Measurements from ENCODE around the gene GNB1L. TPM values are rescaled to one million over a fixed set of nuclear protein-coding genes. Genes with fewer than 3 reads are reported as not detected.
"Not testable (repeated sequence)": the region's sequence is repeated elsewhere in the genome, so short reads cannot be mapped to it uniquely, and the experiment has no call there.

Gene GNB1L
- polyA plus RNA-seq, 3 donors: 3.5 to 6.6 (median 4.3) TPM

DNA sequence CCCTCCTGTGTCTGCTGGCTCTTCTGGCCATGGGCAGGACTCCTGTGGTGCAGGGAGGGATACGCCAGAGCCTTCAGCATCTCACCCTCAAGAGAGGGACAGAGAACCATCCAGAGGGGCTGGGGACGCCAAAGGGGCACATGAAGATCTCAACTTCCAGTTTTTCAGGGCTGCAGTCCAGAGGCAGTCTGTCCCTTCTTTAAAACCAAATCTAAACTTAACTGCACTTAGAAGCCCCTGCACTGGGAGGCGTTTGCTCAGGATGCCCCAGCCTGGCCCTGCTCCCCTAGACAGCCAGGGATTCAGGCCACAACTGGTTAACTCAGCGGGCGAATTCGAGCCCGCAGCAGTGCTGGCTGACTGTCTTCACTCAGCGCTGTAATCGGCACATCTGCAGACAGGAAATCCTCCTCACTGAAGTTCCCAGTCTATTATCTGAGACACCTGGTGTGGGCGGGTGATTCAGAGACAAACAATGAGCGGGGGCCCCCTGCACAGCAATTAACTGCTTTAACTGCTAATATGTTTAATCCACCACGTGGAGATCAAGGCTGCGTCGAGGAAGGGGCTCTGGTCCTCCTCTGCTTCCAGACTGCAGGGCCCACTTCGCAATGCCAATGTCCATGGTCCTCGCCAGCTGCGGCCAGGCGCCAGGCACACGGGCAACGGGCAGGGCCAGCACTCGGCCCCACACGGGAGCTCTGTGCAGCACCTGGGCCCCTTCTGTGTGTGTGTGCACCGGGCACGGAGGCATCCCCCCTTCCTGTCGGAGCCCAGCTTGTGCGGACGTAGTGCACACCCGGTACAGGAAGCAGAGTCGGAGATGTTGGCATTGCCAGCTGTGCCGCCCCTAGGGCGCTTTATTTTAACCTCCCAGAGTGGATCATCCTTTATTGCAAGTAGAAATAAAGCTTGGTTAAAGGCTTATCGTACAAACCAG is 36.9 kb upstream of the GNB1L start:
- 27 to 63% (median 32%) methylated on average over 32 of the region's 32 CpGs for WGBS, 3 donors
- H3K27ac ChIP-seq (ENCODE audit: low read depth, low read length): no peak overlapping the region

DNA sequence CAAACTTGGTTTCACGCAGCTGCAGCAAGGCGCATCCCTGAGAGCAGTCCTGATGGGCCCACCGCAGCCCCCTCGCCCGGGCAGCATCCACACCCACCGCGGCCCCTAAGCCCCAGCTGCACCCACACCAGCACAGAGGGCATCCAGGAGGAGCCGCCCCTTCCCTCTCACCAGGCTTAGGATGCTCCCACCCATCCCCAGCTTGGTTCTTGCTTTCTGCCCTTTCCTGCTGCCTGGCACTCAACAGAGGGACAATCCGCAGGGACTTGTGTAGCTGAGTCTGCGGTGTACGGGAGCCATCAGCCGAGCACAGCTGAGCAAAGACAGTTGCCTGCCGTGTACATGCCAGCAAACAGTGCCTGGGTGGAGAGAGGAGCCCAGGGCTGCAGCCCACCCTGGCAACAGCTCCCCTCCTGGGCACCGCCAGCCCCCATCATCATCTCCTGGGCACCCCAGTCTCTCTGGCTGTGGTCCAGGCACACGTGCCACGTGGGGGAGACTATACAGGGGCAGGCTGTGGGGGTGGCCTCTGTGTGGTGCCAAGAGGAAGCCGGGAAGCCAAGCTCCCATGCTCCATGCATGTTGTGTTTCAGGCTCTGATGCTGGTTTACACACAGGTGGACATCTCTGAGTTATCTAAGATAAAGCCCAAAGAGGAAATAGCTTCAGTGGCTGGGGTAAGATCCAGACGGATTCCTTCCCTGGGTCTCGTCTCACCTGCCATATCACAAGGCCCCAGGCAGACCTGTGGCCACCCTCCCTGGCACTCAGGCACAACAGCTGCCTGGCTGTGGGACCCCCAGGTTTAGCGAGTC is 36.0 kb upstream of the GNB1L start:
- 77 to 84% (median 79%) methylated on average over 20 of the region's 20 CpGs for WGBS, 3 donors
- H3K27ac ChIP-seq (ENCODE audit: low read depth, low read length): no peak overlapping the region

DNA sequence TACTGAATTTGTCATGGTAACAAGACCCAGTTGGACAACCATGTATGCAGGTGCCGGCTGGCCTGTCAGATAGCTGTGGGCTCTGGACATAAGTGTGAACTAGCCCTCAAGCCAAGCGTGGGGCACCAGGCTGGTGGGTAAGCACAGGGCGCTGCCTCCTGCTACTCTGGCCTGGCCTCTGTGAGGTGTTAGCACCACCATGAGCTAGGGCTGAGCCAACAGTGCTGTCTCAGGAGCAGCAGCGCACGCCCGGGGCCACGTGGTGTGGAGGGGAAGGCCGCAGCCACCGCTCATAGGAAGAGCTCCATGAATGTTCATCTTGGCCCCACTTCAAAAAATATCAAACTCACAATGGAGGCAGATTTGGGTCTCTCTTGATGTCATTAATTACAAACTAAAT is 35.3 kb upstream of the GNB1L start:
- WGBS, 3 donors: 76 to 89% (median 87%) methylated on average over 9 of the region's 9 CpGs

DNA sequence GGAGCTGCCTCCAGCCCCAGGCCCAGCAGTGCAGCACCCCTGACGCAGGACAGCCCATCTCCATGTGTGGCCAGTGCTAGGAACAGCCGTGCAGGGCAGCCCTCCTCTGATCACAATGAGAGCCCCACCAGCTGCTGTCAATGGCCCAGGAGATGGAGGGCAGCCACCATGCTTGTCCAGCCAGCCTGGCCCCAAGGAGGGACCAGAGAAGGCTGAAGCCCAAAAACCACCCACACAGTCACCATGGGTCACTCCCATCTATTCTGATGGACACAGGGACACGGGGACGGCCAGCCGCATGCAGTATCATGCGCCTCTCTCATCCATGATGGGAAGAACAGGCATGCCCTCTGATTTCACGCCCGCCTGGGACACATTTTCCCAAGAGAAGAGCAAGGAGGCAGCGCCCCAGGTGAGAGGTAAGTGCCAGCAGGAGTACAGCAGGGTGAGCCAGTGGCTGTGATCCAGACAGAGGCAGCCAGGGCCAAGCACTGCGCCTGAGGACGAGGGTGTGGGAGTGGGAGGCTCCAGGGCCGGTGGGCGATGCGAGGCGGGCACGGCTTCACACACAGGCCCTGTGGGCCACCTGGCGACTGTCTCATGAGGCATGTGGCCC is 33.6 kb upstream of the GNB1L start:
- WGBS, 3 donors: 93 to 96% (median 95%) methylated on average over 17 of the region's 17 CpGs
- H3K27ac ChIP-seq (ENCODE audit: low read depth, low read length): no peak overlapping the region

More for the DNA sequence above, 35.3 kb upstream of the GNB1L start:
- H3K27ac ChIP-seq (ENCODE audit: low read depth, low read length): no peak overlapping the region

DNA sequence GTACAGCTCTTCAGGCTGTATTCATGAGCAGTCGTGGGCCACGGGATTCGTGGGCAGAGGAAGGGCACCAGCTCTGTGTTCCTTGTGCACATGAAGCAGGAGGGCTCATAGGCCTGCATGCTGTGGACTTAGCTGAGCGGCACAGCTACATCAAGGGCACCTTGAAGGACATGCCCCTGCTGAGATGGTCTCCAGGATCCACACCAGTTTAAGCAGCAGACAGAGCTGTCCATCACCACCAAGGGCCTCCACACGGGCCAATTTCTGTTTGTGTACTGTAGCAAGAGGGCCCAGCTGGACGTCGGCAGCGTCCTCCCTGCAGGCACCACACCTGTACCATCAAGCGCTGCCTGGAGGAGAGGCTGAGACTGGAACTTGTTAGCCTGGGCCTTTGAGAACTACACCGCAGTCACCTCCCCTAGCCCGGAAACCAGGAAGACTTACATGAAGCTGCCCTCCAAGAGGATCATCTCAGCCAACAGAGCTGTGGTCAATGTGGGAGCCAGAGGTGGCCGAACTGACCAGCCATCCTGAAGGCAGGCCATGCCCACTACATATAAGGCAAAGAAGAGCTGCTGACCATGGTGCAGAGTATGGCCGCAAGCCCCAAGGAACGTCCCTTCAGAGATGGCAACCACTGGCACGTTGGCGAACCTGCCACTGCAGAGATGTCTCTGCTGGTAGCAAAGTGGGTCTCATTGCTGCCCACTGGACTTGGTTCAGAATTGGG is 32.7 kb upstream of the GNB1L start:
- 81 to 90% (median 83%) methylated on average over 16 of the region's 16 CpGs for WGBS, 3 donors
- no peak overlapping the region for H3K27ac ChIP-seq (ENCODE audit: low read depth, low read length)

DNA sequence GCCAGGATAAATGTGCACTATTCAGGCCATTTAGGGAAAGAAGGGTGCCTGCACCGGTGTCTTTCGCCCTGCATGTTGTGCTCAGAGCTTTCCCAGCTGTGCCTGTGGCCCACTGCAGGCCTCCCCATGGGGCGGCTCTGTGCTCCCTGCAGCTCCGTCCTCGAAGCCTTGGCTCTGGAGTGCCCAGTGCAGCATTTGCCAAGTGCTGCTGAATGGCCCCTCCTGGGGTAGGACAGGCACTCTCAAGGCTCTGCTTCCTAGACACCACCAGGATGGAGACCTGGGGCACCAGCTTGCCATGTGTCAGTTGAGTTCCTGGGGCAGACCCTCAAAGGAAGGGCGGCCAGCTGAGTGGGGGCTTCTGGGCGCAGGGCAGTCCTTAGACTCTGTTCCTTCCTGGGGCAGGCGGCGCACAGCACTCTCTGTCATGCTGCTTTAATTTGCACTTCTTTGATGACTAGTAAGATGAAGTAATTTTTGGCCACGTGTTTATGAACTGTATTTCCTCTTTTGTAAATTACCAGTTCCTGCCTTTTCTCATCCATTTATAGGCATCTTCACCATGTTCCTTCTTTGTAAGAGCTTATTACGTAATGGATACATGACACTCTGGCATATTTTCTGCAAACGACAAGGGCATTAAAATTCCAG is 32.1 kb upstream of the GNB1L start:
- 48 to 84% (median 50%) methylated on average over 12 of the region's 12 CpGs for WGBS, 3 donors
- no peak overlapping the region for H3K27ac ChIP-seq (ENCODE audit: low read depth, low read length)

DNA sequence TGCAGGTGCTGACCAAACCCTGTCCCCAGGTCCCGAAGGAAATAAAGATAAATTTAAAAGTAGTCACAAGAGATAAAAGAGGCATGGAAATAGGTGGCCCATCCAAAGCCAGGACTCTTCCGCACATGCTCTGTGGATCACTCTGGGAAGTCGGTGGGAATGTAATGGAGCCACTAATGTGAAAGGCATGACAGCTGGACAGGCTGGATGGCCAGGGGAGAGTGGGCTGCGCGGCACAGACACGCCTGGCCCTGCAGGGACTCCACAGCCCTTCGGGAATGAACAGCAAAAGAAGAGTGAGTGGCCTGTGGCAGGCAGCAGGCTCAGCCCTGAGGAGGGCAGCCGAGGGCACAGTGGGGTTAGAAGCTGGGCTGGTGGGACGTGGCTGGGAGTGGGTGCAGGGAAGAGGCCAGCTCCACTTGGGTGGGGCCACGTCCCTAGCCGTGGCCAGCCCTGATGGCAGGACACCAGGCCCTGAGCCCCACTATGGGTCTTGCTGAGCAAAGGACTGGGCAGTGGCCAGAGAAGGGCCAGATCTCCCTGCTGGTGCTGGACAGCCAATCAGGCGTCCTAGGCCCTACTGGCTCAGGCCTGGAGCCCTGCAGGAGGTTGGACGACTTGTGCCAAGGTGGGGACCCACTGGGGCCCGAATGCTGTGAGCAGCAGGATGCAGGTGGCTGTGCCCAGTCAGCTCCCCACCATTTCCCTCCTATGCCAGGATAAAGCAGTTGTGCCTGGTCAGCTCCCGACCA is 31.3 kb upstream of the GNB1L start:
- WGBS, 3 donors: 73 to 80% (median 78%) methylated on average over 15 of the region's 15 CpGs
- no peak overlapping the region for H3K27ac ChIP-seq (ENCODE audit: low read depth, low read length)

DNA sequence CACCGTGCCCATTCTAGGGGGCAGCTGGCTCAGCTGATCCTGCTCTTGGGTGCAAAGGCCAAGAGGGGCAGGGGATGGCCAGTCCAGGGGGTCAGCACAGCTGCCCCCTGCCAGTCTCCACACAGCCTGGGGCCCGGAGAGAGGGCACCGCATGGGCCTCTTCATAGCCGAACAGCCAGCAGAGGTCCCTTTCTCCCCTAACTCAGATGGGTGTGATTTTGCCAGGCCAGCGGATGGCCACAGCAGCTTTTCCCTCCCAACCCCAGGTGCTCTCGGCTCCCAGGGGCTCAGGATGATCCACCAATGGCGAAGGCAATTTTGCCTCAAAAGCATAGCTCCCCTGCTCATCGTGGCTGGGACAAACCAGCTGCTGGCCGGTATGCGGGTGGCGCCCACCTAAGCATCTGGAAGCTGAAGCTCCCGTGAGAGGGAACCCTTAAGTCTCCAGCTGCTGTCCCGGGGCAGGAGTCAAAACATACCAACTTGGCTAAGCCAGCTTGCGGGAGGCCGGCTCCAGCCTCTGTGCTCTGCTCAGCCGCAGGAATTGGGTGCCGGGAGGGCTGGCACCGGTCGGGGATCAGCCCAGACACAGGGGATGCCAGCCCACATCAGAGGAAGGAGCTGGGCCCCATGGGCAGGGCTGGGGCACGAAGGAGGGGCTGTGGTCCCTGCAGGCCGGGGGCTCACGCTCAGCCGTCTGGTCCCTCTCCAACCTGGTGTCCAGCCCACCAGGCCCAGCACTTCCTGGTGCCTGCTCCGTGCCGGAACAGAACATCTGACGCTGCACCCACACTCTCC is 30.5 kb upstream of the GNB1L start:
- no peak overlapping the region for H3K27ac ChIP-seq (ENCODE audit: low read depth, low read length)
- 91% methylated on average over 26 of the region's 26 CpGs for WGBS, 3 donors

DNA sequence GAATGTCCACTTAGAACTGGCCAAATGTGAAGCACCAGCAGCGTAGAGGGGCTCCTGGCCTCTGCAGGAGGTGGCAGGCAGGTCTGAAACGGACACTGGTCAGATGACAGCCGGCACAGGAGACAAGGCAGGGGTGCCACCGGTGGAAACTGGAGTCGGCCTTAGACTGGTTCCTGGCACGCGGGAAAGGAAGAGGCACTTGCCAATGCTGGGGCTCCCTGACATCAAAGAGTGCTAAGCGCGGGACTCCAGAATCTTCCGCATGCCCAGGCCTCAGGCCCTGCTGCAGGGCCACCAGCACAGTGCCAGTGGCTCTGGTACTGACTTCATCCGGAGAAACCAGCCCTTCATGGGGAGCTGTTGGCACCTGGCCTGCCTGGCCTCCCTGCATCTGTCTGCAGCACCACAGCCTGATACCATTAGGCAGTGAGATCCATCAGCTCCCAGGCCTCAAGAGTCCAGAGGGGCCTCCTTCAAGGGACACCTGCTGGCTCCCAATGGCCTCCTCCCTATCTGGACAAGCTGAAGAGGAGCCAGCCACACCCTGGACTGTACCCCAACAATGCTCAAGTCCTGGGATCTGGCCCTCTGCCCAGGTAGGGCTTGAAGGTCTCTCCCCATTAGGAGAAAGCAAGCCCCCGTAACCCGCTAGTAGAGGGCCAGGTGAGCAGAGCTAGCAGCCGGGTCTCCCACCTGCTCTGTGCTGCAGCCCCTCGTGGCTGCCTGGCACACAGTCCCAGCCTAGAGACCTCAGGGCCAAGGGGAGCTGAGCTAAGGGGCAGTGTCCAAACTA is 29.7 kb upstream of the GNB1L start:
- H3K27ac ChIP-seq (ENCODE audit: low read depth, low read length): no peak overlapping the region
- WGBS, 3 donors: 91 to 93% (median 92%) methylated on average over 15 of the region's 15 CpGs

DNA sequence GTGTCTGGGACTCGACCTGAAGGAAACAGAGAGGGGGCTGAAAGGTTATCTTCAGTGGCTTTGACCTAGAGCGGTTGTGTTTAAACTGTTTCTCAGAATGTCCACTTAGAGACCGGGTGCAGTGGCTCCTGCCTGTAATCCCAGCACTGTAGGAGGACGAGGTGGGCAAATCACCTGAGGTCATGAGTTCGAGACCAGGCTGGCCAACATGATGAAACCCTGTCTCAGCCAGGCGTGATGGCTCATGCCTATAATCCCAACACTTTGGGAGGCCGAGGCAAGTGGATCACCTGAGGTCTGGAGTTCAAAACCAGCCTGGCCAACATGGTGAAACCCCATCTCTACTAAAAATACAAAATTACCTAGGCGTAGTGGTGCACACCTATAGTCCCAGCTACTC is 28.8 kb upstream of the GNB1L start:
- H3K27ac ChIP-seq (ENCODE audit: low read depth, low read length): not testable (repeated sequence)
- 91 to 94% (median 92%) methylated on average over 8 of the region's 8 CpGs for WGBS, 3 donors

DNA sequence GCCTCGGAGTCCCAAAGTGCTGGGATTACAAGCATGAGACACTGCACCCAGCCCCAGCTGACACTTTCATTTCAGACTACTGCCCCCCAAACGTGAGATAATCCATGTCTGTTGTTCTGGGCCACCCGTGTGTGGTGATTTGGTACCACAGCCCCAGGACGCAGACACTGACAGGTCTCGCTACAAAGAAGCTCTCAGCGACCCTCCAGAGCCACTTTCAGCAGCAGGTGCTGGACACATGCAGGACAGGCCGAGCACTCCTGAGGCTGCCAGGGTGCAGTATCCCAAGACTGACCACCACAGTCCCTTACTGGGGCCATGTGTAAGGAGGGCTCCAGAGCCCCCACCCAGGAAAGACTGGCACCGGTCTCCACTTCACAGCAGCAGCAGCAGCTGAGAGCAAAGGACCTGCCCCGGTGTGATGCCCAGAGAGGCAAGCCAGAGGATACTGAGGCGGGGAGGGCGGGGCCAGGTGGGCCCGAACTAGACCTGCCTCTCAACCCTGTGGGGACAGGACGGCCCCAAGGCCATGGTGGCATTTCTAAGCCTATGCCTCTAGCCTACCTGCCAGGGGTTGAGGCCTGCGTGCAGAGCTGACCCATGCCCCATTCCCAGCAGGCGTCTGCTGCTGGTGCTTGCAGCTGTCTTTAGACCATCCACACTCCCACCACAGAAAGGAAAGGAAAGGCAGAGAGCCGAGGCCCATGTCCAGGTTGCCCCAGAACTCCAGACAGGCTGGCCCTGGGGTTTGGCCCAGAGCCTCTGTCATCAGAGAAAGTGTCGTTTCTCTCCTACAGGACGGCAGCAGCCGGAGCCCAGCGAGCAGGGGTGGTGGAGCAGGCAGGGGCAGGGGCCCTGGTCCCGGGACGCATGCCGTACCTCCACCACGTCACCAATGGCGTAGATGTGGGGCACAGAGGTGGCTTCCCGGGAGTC is 28.0 kb upstream of the GNB1L start:
- H3K27ac ChIP-seq (ENCODE audit: low read depth, low read length): no peak overlapping the region
- WGBS, 3 donors: 91 to 97% (median 92%) methylated on average over 26 of the region's 26 CpGs

DNA sequence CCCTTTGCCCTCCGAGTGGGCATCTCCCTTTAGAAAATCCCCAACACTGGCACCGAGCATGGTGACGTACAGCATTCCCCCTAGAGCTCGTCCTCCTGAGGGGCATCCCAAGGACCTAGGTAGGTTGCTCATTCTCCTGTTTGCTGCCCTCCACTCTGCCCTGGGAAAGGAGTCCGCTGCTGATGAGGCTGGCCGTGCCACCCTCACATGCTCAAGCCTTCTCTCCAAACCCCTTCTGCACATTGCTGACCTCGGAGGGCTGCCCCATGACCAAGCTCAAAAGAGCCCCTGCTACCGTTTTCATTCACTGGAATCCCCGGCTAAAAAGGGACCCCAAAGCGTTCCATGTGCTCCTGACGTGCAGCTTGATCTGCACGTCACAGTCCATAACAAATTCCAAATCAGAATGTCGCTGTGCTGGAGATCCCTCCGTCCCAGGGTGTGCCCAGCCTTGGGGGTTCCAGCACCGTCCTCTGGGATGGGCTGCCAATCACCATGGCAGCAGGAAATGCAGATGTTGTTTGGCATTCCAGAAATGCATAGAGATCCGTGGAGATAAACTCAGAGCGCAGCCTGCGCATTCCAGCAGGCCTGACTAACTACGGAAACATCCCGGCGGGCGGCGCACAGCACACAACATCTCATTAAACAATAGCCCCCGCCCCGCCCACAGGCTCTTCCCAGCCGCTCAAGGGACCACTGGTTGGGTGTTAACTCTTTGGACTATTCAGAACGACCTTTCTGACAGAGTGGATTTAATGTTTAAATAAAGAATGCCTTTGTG is 26.3 kb upstream of the GNB1L start:
- no peak overlapping the region for H3K27ac ChIP-seq (ENCODE audit: low read depth, low read length)
- 54 to 67% (median 57%) methylated on average over 27 of the region's 27 CpGs for WGBS, 3 donors

DNA sequence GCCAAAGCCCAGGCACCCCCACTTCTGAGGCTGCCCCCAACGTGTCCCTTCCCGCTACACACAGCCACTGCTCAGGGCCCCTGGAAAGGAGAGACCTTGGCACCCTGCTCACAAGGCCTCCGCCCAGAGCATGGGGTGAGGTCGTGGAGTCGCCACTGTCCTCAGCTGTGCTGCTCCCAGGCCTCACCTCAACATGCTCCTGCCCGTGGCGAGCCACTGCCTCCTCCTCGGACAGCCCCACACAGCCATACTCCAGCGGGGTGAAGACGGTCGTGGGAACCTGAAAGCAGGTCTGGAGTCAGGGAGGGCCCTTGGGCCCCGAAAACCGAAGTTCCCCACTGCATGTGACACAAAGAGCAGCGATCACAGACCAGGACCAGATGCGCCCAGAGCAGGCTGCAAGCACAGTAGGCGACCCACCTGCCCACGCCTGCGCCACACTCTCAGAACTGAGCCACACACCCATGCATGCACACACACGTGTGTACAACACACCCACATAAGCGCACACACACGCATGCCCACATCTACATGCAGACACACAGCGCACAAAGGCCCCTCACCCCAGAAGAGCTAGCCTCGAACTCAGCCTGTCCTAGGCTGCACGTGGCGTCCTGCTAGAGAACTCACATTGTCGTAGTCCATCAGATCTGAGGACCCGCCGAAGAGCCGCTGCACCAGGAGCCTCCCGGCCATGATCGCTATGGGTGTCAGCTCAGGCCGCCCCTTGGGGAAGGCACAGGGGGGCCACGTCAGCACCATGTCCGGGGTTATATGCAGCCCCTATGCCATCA is 25.5 kb upstream of the GNB1L start:
- 88 to 94% (median 91%) methylated on average over 34 of the region's 34 CpGs for WGBS, 3 donors
- no peak overlapping the region for H3K27ac ChIP-seq (ENCODE audit: low read depth, low read length)

Measured in adipose tissue (tissue), 3 donors.